ENCODE results near the gene ZSCAN10. TPM values are rescaled to one million over a fixed set of nuclear protein-coding genes. Genes with fewer than 3 reads are reported as not detected.

ZSCAN10 gene
- total and polyA plus RNA-seq, 2 of the 13 experiments (the other 11 are each of a cell fraction or from before 2014, with no cell fraction given), result not detected

DNA sequence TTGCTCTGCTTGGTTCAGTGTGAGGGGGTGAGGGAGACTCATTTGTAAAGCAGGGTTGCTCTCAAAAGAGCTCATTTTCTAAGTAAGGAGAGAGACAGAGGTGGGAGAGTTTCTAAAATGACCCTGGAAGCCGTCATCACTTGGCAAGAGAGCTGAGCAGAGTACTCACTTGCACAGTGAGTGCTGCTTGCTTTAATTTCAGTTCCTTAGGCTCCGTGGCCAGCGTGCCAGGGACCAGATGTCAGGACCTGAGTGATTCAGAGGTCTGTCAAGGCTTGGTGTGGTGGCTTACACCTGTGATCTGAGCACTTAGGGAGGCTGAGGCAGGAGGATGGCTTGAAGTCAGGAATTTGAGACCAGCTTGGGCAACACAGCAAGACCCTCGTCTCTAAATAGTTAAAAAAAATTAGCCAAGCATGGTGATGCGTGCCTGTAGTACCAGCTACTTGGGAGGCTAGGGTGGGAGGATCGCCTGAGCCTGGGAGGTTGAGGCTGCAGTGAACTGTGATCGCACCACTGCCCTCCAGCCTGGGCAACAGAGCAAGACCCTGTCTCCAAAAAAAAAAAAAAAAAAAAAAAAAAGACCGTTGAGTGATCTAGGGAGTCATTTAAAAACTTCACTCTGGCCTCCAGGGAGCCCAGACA lies 24.0 kb upstream of the ZSCAN10 start (continued):
- no peak for TF ChIP-seq NFAT5 (CRISPR knock-in tag; IDR thresholded peaks at IDR 0.05)
- no peak for TF ChIP-seq KLF9 (CRISPR knock-in tag; IDR thresholded peaks at IDR 0.05; ENCODE audit: low read depth)
- TF ChIP-seq, protein P1, sequence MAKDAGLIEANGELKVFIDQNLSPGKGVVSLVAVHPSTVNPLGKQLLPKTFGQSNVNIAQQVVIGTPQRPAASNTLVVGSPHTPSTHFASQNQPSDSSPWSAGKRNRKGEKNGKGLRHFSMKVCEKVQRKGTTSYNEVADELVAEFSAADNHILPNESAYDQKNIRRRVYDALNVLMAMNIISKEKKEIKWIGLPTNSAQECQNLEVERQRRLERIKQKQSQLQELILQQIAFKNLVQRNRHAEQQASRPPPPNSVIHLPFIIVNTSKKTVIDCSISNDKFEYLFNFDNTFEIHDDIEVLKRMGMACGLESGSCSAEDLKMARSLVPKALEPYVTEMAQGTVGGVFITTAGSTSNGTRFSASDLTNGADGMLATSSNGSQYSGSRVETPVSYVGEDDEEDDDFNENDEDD (CRISPR knock-in tag; IDR thresholded peaks at IDR 0.05; ENCODE audit: borderline replicate concordance), result no peak

GRCh38 chr16:3121851-3122467 lies 22.9 kb upstream of the ZSCAN10 start:
- ATAC-seq, result no peak
- no peak overlapping the region for H3K4me3 ChIP-seq (replicated peaks in 1 of 3; ENCODE audit: insufficient read depth in 1 of 3, low read depth in 2 of 3, low read length in 3 of 3)
- CTCF ChIA-PET (ENCODE audit: low intra/inter-chr PET ratio, low total read pairs), result no interaction called here
- no peak for TF ChIP-seq ZNF549 (CRISPR knock-in tag; IDR thresholded peaks at IDR 0.05)
- no peak for TF ChIP-seq SMARCC2 (IDR thresholded peaks at IDR 0.05)
- TF ChIP-seq ZMAT3 (CRISPR knock-in tag; conservative IDR thresholded peaks at IDR 0.05), result no peak
- TF ChIP-seq ZNF589 (CRISPR knock-in tag; conservative IDR thresholded peaks at IDR 0.05), result no peak
- no peak for TF ChIP-seq FOXO1 (CRISPR knock-in tag; IDR thresholded peaks at IDR 0.05)
- no peak for TF ChIP-seq MTA3 (CRISPR knock-in tag; IDR thresholded peaks at IDR 0.05)
- no peak for TF ChIP-seq ZNF749 (CRISPR knock-in tag; IDR thresholded peaks at IDR 0.05; ENCODE audit: borderline replicate concordance)
- TF ChIP-seq ZNF503 (CRISPR knock-in tag; IDR thresholded peaks at IDR 0.05), result no peak
- no peak for TF ChIP-seq SP4 (CRISPR knock-in tag; IDR thresholded peaks at IDR 0.05)
- TF ChIP-seq ZFP36L2 (CRISPR knock-in tag; IDR thresholded peaks at IDR 0.05), result no peak
- TF ChIP-seq ZNF317 (CRISPR knock-in tag; IDR thresholded peaks at IDR 0.05), result no peak

More at GRCh38 chr16:3121851-3122467, 22.9 kb upstream of the ZSCAN10 start:
- FAIRE-seq (no peak), DNase-seq (ENCODE audit: low spot score) (no peak)
- H2AFZ ChIP-seq (ENCODE audit: low read length), result no peak overlapping the region
- H3K27me3 ChIP-seq (ENCODE audit: control insufficient read depth in 1 of 2, insufficient read depth in 2 of 2, low read length in 2 of 2), result no peaks in the 10 kb centered on the region; a peak in 1 of 5 replicates
- H3K4me2 ChIP-seq (ENCODE audit: low read depth, low read length), result no peak overlapping the region
- in situ Hi-C loops (cut with HindIII; ENCODE audit: extremely low pct_ligation_motif_present, low pct_unique_long_range_greater_than_20kb), result no loop called here
- H3K27ac ChIP-seq (ENCODE audit: extremely low read length, insufficient read depth, low read length), result no peak overlapping the region
- H3K4me1 ChIP-seq (ENCODE audit: insufficient read depth, low read length), result peaks cover 25% of the 10 kb centered on the region
- intact Hi-C loops (cut with micrococcal nuclease; ENCODE audit: unreplicated experiment), result no loop called here
- H3K9ac ChIP-seq (ENCODE audit: insufficient read depth, low read depth, low read length), result no peak overlapping the region
- WGBS (ENCODE audit: low lambda C conversion rate), result 79% methylated on average over 7 of the region's 7 CpGs
- no peaks in the 10 kb centered on the region for H3K79me2 ChIP-seq (ENCODE audit: insufficient read depth, low read length)
- POLR2A ChIA-PET, result interaction anchor here (0.9 to 2.4 kb wide), 2 partner anchors 13 to 31 kb away, joined by 3 to 10 read pairs; partner anchors contain the start of gene ZNF213
- H4K20me1 ChIP-seq (ENCODE audit: insufficient read depth, low read length), result no peaks in the 10 kb centered on the region
- peaks cover 0 to 4% of the 10 kb centered on the region in 2 experiments; a peak in 2 of 5 replicates for H3K36me3 ChIP-seq (replicated peaks in 1 of 2; ENCODE audit: control insufficient read depth in 1 of 2, insufficient read depth in 2 of 2, low read length in 2 of 2)
- H3K9me3 ChIP-seq (ENCODE audit: low read length), result no peaks in the 10 kb centered on the region
- BruUV-seq (replicated peaks), result no TSS peak
